Endothelial cell of umbilical vein (primary cell): ENCODE measurements around the gene PLXNB3. TPM values are rescaled to one million over a fixed set of nuclear protein-coding genes. Genes with fewer than 3 reads are reported as not detected.

ENCODE experiments used
- BruUV-seq: library from RNA; stranded (reverse); fragments of 400-500 nt; replicated peaks from 2 replicates; lab custom pipeline; 2021; lab: Mats Ljungman, UMichigan
- CTCF ChIA-PET: fragments of 300-600, 350-600 bp; sonication (Branson Sonifier 250); formaldehyde crosslinking; loops from one replicate; lab custom pipeline; 2021; ENCODE audit warnings: antibody characterized with exemption, inconsistent platforms; lab: Charles Lee
- POLR2A ChIA-PET: fragments of 300-600, 350-600 bp; sonication (Branson Sonifier 250); formaldehyde crosslinking; loops from one replicate; lab custom pipeline; 2021; ENCODE audit warnings: antibody characterized with exemption, inconsistent platforms; lab: Charles Lee
- DNase-seq: peaks from one replicate; pipeline ENCODE4 v3.0.0-alpha.2; 2011; ENCODE audit warnings: low read depth, low spot score
- FAIRE-seq: peaks from 2 replicates; lab custom pipeline; 2011; peaks lifted over from hg19 to GRCh38; lab: Jason Lieb, UNC
- H2AFZ ChIP-seq: 2 replicates; pipeline ENCODE4 v1.6.0; 2012; ENCODE audit warnings: low read depth, low read length, control low read depth, inconsistent platforms
- H3K27ac ChIP-seq: 2 replicates; pipeline ENCODE4 v1.5.1; 2011; ENCODE audit warnings: low read depth, mild to moderate bottlenecking, control low read depth, low read length, moderate library complexity; ENCODE audit not compliant: insufficient read depth
- H3K27me3 ChIP-seq, 2 experiments: 2 replicates each; pipeline versions ENCODE4 v1.6.0 to v1.6.1; 2011; ENCODE audit warnings: low read length in 2 of 2, mixed read lengths in 1 of 2; ENCODE audit not compliant: control insufficient read depth in 2 of 2, insufficient read depth in 2 of 2
- H3K36me3 ChIP-seq, 2 experiments: 2 replicates in 1 of 2; 3 replicates in 1 of 2; pipeline ENCODE4 v1.5.1; 2011; ENCODE audit warnings: low read length in 2 of 2, mild to moderate bottlenecking in 1 of 2, moderate library complexity in 1 of 2; ENCODE audit not compliant: control insufficient read depth in 2 of 2, insufficient read depth in 2 of 2; ENCODE audit errors: extremely low read depth in 1 of 2
- H3K4me1 ChIP-seq: 3 replicates; pipeline ENCODE4 v1.5.1; 2011; ENCODE audit warnings: mild to moderate bottlenecking, low read length; ENCODE audit not compliant: control insufficient read depth, insufficient read depth; ENCODE audit errors: extremely low read depth
- H3K4me2 ChIP-seq: 2 replicates; pipeline ENCODE4 v1.6.1; 2011; ENCODE audit warnings: low read length, control low read depth, mixed read lengths; ENCODE audit not compliant: insufficient read depth
- H3K4me3 ChIP-seq, 3 experiments: fragments of 200-600 bp in 1 of 3; sonication (generic), shearing (Covaris generic) in 1 of 3; replicated peaks in 1 of 3; 2 replicates each; pipeline ENCODE4 v1.5.1; 2011 to 2016; ENCODE audit warnings: control low read depth in 3 of 3, low read length in 3 of 3, mild to moderate bottlenecking in 2 of 3, inconsistent platforms in 1 of 3, low read depth in 1 of 3, moderate library complexity in 1 of 3; ENCODE audit not compliant: insufficient read depth in 1 of 3
- H3K79me2 ChIP-seq: 2 replicates; pipeline ENCODE4 v1.6.0; 2012; ENCODE audit warnings: low read length, inconsistent platforms; ENCODE audit not compliant: control insufficient read depth, insufficient read depth
- H3K9ac ChIP-seq: replicated peaks from 2 replicates; pipeline ENCODE3; 2011; ENCODE audit warnings: low read length, control low read depth; ENCODE audit not compliant: insufficient read depth; ENCODE audit errors: extremely low read depth
- H3K9me1 ChIP-seq: replicated peaks from 3 replicates; pipeline ENCODE4 v1.6.0; 2011; ENCODE audit warnings: mild to moderate bottlenecking, low read length; ENCODE audit not compliant: control insufficient read depth, insufficient read depth; ENCODE audit errors: extremely low read depth
- H3K9me3 ChIP-seq: replicated peaks from 2 replicates; pipeline ENCODE4 v1.5.1; 2012; ENCODE audit warnings: low read length, inconsistent platforms; ENCODE audit not compliant: control insufficient read depth, insufficient read depth
- H4K20me1 ChIP-seq: replicated peaks from 2 replicates; pipeline ENCODE3; 2011; ENCODE audit warnings: mild to moderate bottlenecking, low read length; ENCODE audit not compliant: control insufficient read depth, insufficient read depth; ENCODE audit errors: extremely low read depth
- EZH2 ChIP-seq: IDR thresholded peaks from 2 replicates; pipeline ENCODE4 v1.6.1; 2012; ENCODE audit warnings: borderline replicate concordance, low read depth, mild to moderate bottlenecking, moderate library complexity, low read length, inconsistent platforms; ENCODE audit not compliant: severe bottlenecking
- FOS ChIP-seq: IDR thresholded peaks from 2 replicates; pipeline ENCODE4 v1.6.1; 2011; ENCODE audit warnings: mild to moderate bottlenecking, low read length, moderate library complexity, borderline replicate concordance; ENCODE audit not compliant: insufficient read depth
- GATA2 ChIP-seq: IDR thresholded peaks from 2 replicates; pipeline ENCODE4 v1.7.0; 2011; ENCODE audit warnings: low read depth, mild to moderate bottlenecking, moderate library complexity, mixed read lengths, low read length; ENCODE audit not compliant: insufficient read length, insufficient read depth
- JUN ChIP-seq: IDR thresholded peaks from 2 replicates; pipeline ENCODE4 v1.6.1; 2011; ENCODE audit warnings: borderline replicate concordance, low read depth; ENCODE audit not compliant: insufficient read length, insufficient read depth
- MYC ChIP-seq: IDR thresholded peaks from one replicate; pipeline ENCODE4 v1.6.1; 2011; ENCODE audit warnings: mild to moderate bottlenecking, low read depth, low read length
- POLR2A ChIP-seq: IDR thresholded peaks from 2 replicates; pipeline ENCODE4 v1.6.1; 2012; ENCODE audit warnings: low read depth, mild to moderate bottlenecking, control low read depth, low read length
- POLR2AphosphoS5 ChIP-seq: IDR thresholded peaks from 2 replicates; pipeline ENCODE4 v1.6.1; 2012; ENCODE audit warnings: low read depth, mild to moderate bottlenecking, control low read depth, low read length, moderate library complexity; ENCODE audit not compliant: insufficient read depth
- dilution Hi-C: fragments of 300-500 bp; cut with MboI; formaldehyde crosslinking; loops from one replicate; pipeline ENCODE4 v1.15.0; 2019; ENCODE audit warnings: low sequenced_read_pairs; ENCODE audit not compliant: extremely low pct_ligation_motif_present
- intact Hi-C: fragments of 100-400 bp; cut with micrococcal nuclease; formaldehyde crosslinking; loops from one replicate; pipeline ENCODE4 v1.10.0; 2022
- polyA plus RNA-seq, 4 experiments: library from polyadenylated mRNA; depleted of rRNA in 3 of 4; stranded (reverse) in 3 of 4; unstranded in 1 of 4; fragments of >200 nt; gene quantifications; 2 replicates each; pipeline versions ENCODE4 v1.2.1 to v1.2.3, GENCODE V29; 2011 to 2012; ENCODE audit warnings: missing spikeins in 1 of 4
- total RNA-seq: library from RNA; stranded (reverse); gene quantifications from 2 replicates; pipeline ENCODE4 v1.2.3, GENCODE V29; 2021
- TF ChIP-seq, protein P1 (sequence below), 2 donors: IDR thresholded peaks; 1 replicate in 1 of 2; 2 replicates in 1 of 2; pipeline ENCODE4 v1.5.1; 2011; ENCODE audit warnings: low read length in 2 of 2, mild to moderate bottlenecking in 2 of 2, moderate library complexity in 2 of 2, control low read depth in 1 of 2, inconsistent platforms in 1 of 2, low read depth in 1 of 2; ENCODE audit not compliant: insufficient read depth in 1 of 2; ENCODE audit errors: extremely low read depth in 1 of 2
- TF ChIP-seq, protein P2 (sequence below): IDR thresholded peaks from 2 replicates; pipeline ENCODE4 v1.6.1; 2011; ENCODE audit not compliant: insufficient read depth, insufficient read length

The PLXNB3 gene
- total and polyA plus RNA-seq, 2 donors (not counting 3 experiments of a cell fraction or from before 2014, with no cell fraction given) = 19.0 to 31.4 TPM

DNA sequence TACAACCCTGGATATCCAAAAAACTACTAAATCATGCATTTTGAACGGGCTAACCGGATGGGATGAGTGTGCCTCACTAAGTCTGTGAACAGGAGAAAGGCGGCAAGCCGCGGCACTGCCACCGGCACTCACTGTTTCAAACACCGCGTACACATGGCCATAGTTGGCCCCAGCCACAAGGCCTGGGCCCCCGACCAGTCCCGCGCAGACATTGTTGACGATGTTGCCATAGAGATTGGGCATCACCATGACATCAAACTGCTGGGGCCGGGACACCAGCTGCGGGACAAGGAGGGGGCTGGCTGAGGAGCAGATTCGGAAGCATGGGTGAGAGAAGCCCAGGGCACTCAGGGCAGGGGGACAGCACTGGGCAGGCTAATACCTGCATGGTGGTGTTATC is 22.6 kb downstream of the PLXNB3 start:
- no peak overlapping the region for H3K27ac ChIP-seq
- H3K27me3 ChIP-seq = no peaks in the 10 kb centered on the region
- TF ChIP-seq EZH2 (no peak), GATA2 (no peak), MYC (no peak), POLR2AphosphoS5 (no peak), JUN (no peak), FOS (no peak), POLR2A (no peak)
- TF ChIP-seq, protein P1, sequence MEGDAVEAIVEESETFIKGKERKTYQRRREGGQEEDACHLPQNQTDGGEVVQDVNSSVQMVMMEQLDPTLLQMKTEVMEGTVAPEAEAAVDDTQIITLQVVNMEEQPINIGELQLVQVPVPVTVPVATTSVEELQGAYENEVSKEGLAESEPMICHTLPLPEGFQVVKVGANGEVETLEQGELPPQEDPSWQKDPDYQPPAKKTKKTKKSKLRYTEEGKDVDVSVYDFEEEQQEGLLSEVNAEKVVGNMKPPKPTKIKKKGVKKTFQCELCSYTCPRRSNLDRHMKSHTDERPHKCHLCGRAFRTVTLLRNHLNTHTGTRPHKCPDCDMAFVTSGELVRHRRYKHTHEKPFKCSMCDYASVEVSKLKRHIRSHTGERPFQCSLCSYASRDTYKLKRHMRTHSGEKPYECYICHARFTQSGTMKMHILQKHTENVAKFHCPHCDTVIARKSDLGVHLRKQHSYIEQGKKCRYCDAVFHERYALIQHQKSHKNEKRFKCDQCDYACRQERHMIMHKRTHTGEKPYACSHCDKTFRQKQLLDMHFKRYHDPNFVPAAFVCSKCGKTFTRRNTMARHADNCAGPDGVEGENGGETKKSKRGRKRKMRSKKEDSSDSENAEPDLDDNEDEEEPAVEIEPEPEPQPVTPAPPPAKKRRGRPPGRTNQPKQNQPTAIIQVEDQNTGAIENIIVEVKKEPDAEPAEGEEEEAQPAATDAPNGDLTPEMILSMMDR (IDR thresholded peaks at IDR 0.05; ENCODE audit: extremely low read depth in 1 of 2, insufficient read depth in 1 of 2, low read depth in 1 of 2, low read length in 2 of 2) = no peak
- TF ChIP-seq, protein P2, sequence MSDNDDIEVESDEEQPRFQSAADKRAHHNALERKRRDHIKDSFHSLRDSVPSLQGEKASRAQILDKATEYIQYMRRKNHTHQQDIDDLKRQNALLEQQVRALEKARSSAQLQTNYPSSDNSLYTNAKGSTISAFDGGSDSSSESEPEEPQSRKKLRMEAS = no peak
- no TSS peak for BruUV-seq
- H3K9me3 ChIP-seq = no peaks in the 10 kb centered on the region
- H3K4me1 ChIP-seq = no peaks in the 10 kb centered on the region
- FAIRE-seq (no peak), DNase-seq (no peak)
- H3K9me1 ChIP-seq = no peaks in the 10 kb centered on the region
- no peak overlapping the region for H3K9ac ChIP-seq
- H3K4me2 ChIP-seq = no peak overlapping the region
- ChIA-PET POLR2A (no interaction called here), CTCF (no interaction called here)
- no peaks in the 10 kb centered on the region for H4K20me1 ChIP-seq
- dilution Hi-C loops (no loop called here), intact Hi-C loops (no loop called here)
- H3K36me3 ChIP-seq = peaks cover 0 to 18% of the 10 kb centered on the region in 2 experiments
- H3K4me3 ChIP-seq = no peak overlapping the region
- peaks cover 13% of the 10 kb centered on the region for H3K79me2 ChIP-seq
- no peak overlapping the region for H2AFZ ChIP-seq
